Adipose tissue (tissue), 3 donors: ENCODE data around the gene ECHS1. TPM values are rescaled to one million over a fixed set of nuclear protein-coding genes. Genes with fewer than 3 reads are reported as not detected.

ENCODE experiments used
- H3K27ac ChIP-seq: one replicate; pipeline ENCODE4 v1.5.1; 2013; ENCODE audit warnings: low read depth, low read length
- WGBS, 3 donors: extraction: QIAGEN DNeasy Blood & Tissue Kit; methylation state at CpG; one replicate each; pipeline ENCODE4 v1.1.7; 2013; 5-methylcytosine and 5-hydroxymethylcytosine counted together
- polyA plus RNA-seq, 3 donors: library from polyadenylated mRNA; stranded (reverse); fragments of 200-250 nt; gene quantifications; one replicate each; pipeline ENCODE4 v1.2.3, GENCODE V29; 2013
- donor health status: healthy with polysubstance abuse.
- donor health status: Bipolar disorder and iron deficiency.
- donor health status: healthy.

Gene ECHS1
- polyA plus RNA-seq, 3 donors, result 82.3 to 405 (median 199) TPM

- H3K27ac ChIP-seq, result no peak overlapping the region
- WGBS, 3 donors, result 6 to 10% (median 8%) methylated on average over 50 to 51 of the region's 51 CpGs
Measured at GRCh38 chr10:133318494-133319127, 54.5 kb downstream of the ECHS1 start.

DNA sequence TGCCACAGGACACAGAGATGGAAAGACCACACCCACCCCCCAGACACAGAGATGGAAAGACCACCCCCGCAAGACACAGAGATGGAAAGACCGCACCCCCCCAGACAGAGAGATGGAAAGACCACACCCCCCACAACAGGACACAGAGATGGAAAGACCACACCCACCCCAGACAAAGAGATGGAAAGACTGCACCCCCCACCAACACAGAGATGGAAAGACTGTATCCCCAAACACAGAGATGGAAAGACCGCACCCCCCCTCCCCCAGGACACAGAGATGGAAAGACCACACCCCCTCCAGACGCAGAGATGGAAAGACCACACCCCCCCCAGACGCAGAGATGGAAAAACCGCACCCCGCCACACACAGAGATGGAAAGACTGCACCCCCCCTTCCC lies 56.4 kb downstream of the ECHS1 start:
- 77 to 85% (median 80%) methylated on average over 7 of the region's 7 CpGs for WGBS, 3 donors
- no peak overlapping the region for H3K27ac ChIP-seq

- H3K27ac ChIP-seq, result no peak overlapping the region
- WGBS, 3 donors, result 86 to 91% (median 89%) methylated on average over 8 to 9 of the region's 9 CpGs
Measured at GRCh38 chr10:133316266-133316665, 56.9 kb downstream of the ECHS1 start.

DNA sequence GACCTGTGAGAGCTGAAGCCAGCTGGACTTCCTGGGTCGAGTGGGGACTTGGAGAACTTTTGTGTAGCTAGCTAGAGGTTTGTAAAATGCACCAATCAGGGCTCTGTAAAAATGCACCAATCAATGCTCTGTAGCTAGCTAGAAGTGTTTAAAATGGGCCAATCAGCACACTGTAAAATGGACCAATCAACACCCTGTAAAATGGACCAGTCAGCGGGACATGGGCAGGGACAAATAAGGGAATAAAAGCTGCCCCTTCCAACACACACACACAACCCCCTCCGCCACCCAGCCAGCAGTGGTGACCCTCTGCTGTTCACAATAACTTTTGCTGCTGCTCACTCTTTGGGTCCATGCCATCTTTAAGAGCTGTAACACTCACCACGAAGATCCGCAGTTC lies 57.3 kb downstream of the ECHS1 start:
- H3K27ac ChIP-seq, result no peak overlapping the region
- WGBS, 3 donors, result 82 to 90% (median 84%) methylated on average over 5 of the region's 5 CpGs

DNA sequence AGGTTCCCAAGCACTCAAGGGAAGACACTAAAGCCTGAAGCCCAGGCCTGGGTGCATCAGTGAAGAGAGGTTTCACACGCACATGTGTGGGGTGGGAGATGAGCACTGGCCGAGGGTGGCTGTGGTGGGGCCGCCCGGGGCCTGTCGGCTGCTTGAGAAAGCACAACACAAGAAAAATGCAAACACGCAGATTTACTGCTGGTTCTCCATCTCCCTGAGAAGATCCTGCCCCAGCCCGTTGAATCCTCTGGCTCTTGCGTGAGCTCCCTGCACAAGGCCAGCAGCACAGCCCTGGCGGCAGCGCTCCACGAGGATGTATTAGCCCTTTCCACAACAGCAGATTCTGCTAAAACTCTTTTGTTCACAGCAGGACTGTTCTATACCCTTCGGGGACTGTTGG lies 58.2 kb downstream of the ECHS1 start:
- H3K27ac ChIP-seq, result no peak overlapping the region
- WGBS, 3 donors, result 76 to 90% (median 77%) methylated on average over 12 of the region's 12 CpGs

DNA sequence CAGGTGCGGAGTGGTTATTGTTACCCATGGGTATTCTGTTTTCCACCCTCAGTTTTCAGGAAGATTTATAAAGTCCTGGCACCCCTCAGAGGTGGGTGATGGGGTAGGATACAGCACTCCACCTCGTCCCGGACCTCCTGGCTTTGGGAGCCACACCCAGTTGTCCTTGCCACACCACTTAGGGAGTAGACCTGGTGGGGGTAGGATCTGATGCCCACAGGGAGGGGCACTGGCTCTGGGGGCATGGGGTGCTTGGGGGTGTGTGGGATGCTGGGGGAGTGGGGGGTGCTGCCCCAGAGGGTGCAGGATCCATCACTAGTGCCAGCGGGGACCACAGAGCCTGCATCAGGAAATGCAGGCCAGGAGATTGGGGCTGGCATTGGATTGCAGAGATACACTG lies 60.0 kb downstream of the ECHS1 start:
- 57 to 73% (median 73%) methylated on average over 4 of the region's 4 CpGs for WGBS, 3 donors

GRCh38 chr10:133312769-133313145 lies 60.4 kb downstream of the ECHS1 start:
- 93 to 95% (median 94%) methylated on average over 9 of the region's 9 CpGs for WGBS, 3 donors
- no peak overlapping the region for H3K27ac ChIP-seq

More for the DNA sequence above, 60.0 kb downstream of the ECHS1 start:
- H3K27ac ChIP-seq, result no peak overlapping the region

Other genes starting within 250 kb of the ECHS1 start
- gene KNDC1, start 213.1 kb downstream of the ECHS1 start, polyA plus RNA-seq, result under 1 TPM; 0.13 to 0.34 (median 0.28) TPM
- gene UTF1, start 143.1 kb downstream of the ECHS1 start, polyA plus RNA-seq, result not detected
- gene VENTX, start 135.5 kb downstream of the ECHS1 start, polyA plus RNA-seq, result under 1 TPM; 0.28 to 0.80 (median 0.56) TPM
- gene ADAM8, start 96.5 kb downstream of the ECHS1 start, polyA plus RNA-seq, result 10 to 100 TPM in 1 of 3 donors, 1 to 10 TPM in 2; 2.3 to 14.1 (median 3.8) TPM
- 10 to 100 TPM; 21.0 to 35.0 (median 26.8) TPM for gene TUBGCP2, start 64.5 kb downstream of the ECHS1 start, polyA plus RNA-seq
- 10 to 100 TPM; 19.8 to 43.9 (median 29.7) TPM for gene ZNF511, start 64.4 kb downstream of the ECHS1 start, polyA plus RNA-seq
- under 1 TPM in 1 of 3 donors, not detected in 2; 0.95 TPM for gene CALY, start 36.5 kb downstream of the ECHS1 start, polyA plus RNA-seq
- under 1 TPM in 2 of 3 donors, not detected in 1; 0.09 to 0.16 TPM for gene PRAP1, start 26.0 kb downstream of the ECHS1 start, polyA plus RNA-seq
- gene FUOM, start 15.3 kb downstream of the ECHS1 start, polyA plus RNA-seq, result 10 to 100 TPM; 22.1 to 45.1 (median 23.3) TPM
- 1 to 10 TPM; 4.5 to 5.7 (median 5.4) TPM for gene PAOX, start 5.9 kb upstream of the ECHS1 start, polyA plus RNA-seq
- 10 to 100 TPM; 33.9 to 40.2 (median 35.9) TPM for gene MTG1, start 20.8 kb upstream of the ECHS1 start, polyA plus RNA-seq
- under 1 TPM; 0.11 to 0.18 (median 0.16) TPM for gene SPRN, start 51.3 kb upstream of the ECHS1 start, polyA plus RNA-seq
- gene SCART1, start 80.6 kb upstream of the ECHS1 start, polyA plus RNA-seq, result 1 to 10 TPM in 1 of 3 donors, under 1 TPM in 2; 0.91 to 1.3 (median 0.93) TPM
- gene CYP2E1, start 154.0 kb upstream of the ECHS1 start, polyA plus RNA-seq, result 1 to 10 TPM; 1.3 to 3.1 (median 2.1) TPM
- gene SYCE1, start 192.2 kb upstream of the ECHS1 start, polyA plus RNA-seq, result 1 to 10 TPM; 1.4 to 5.4 (median 2.2) TPM